ENCODE results near the gene FBXL20.

- TF ChIP-seq CTCF (IDR thresholded peaks at IDR 0.05; ENCODE audit: low read length) = no peak
- no peak for TF ChIP-seq EZH2 (IDR thresholded peaks at IDR 0.05; ENCODE audit: borderline replicate concordance, low read length)
These were observed 40.4 kb downstream of the FBXL20 start for GRCh38 chr17:39361064-39361463.

Measured in OCI-LY1 (cell line).